Upper lobe of left lung (tissue), 6 donors: Measurements from ENCODE around the gene TRIM71. TPM values are rescaled to one million over a fixed set of nuclear protein-coding genes. Genes with fewer than 3 reads are reported as not detected.

Experiments used
- ATAC-seq, 2 donors: fragments of 200-7000 bp; cut with Tn5 transposase; one replicate each; pipeline ENCODE4 v1.9.1; 2022; ENCODE audit warnings: mild to moderate bottlenecking in 2 of 2, moderate library complexity in 2 of 2; ENCODE audit not compliant: low FRiP score in 2 of 2
- DNase-seq, 2 donors: peaks; one replicate each; pipeline ENCODE4 v3.0.0-alpha.2; 2019 to 2020
- H3K27ac ChIP-seq, 4 donors: fragments of 200-600 bp; sonication (generic); one replicate each; pipeline ENCODE4 v1.5.1; 2016 to 2019
- H3K27me3 ChIP-seq, 4 donors: fragments of 200-600 bp; sonication (generic); one replicate each; pipeline ENCODE4 v1.5.1; 2017 to 2019
- H3K36me3 ChIP-seq, 4 donors: fragments of 200-600 bp; sonication (generic); one replicate each; pipeline ENCODE4 v1.5.1; 2016 to 2019
- H3K4me1 ChIP-seq, 4 donors: fragments of 200-600 bp; sonication (generic); one replicate each; pipeline ENCODE4 v1.5.1; 2018 to 2019
- H3K4me3 ChIP-seq, 4 donors: fragments of 200-600 bp; sonication (generic); one replicate each; pipeline ENCODE4 v1.5.1; 2017 to 2019; ENCODE audit warnings: mild to moderate bottlenecking in 2 of 4, moderate library complexity in 1 of 4
- H3K9me3 ChIP-seq, 4 donors: fragments of 200-600 bp; sonication (generic); one replicate each; pipeline ENCODE4 v1.5.1; 2018 to 2019
- CTCF ChIP-seq, 6 experiments: fragments of 450-650 bp in 4 of 6; fragments of 200-600 bp in 2 of 6; sonication (generic) in 2 of 6; IDR thresholded peaks; one replicate each; pipeline ENCODE4 v1.5.1; 2016 to 2019; ENCODE audit warnings: antibody characterized with exemption in 6 of 6
- EP300 ChIP-seq, 4 donors: sonication (generic); formaldehyde crosslinking; IDR thresholded peaks; one replicate each; pipeline ENCODE4 v1.5.1; 2017; ENCODE audit warnings: antibody characterized with exemption in 4 of 4, control low read depth in 2 of 4
- POLR2A ChIP-seq, 4 donors: fragments of 450-650 bp; IDR thresholded peaks; one replicate each; pipeline ENCODE4 v1.5.1; 2016 to 2017; ENCODE audit warnings: antibody characterized with exemption in 4 of 4, mild to moderate bottlenecking in 2 of 4
- POLR2AphosphoS5 ChIP-seq, 2 donors: sonication (generic); formaldehyde crosslinking; IDR thresholded peaks; one replicate each; pipeline ENCODE4 v1.5.1; 2017; ENCODE audit warnings: antibody characterized with exemption in 2 of 2
- WGBS, 2 donors: methylation state at CpG; one replicate each; pipeline ENCODE4 v1.1.5; 2017 to 2018; 5-methylcytosine and 5-hydroxymethylcytosine counted together
- total RNA-seq, 6 donors: library from RNA; depleted of rRNA in 4 of 6; stranded (reverse); fragments of >200 nt in 4 of 6; gene quantifications; one replicate each; pipeline versions ENCODE4 v1.1.0 to v1.2.1, GENCODE V29; 2016 to 2021
- donor health status: DM: no; HTN: no; CAD: no; lungs with moderate emphysema.
- donor health status: DM: no; HTN: yes; CAD: no; lungs with severe emphysema.

The TRIM71 gene
- total RNA-seq, 6 donors from 2014 or later: 2.2 to 7.3 (median 3.8) TPM

GRCh38 chr3:32877598-32877997 lies 59.8 kb downstream of the TRIM71 start:
- DNase-seq (no peak), ATAC-seq (no peak)
- Histone ChIP-seq H3K9me3 (no peaks in the 10 kb centered on the region), H3K4me1 (peaks cover 10 to 14% (median 13%) of the 10 kb centered on the region in 4 donors), H3K4me3 (no peak overlapping the region), H3K27me3 (no peaks in the 10 kb centered on the region), H3K36me3 (no peaks in the 10 kb centered on the region), H3K27ac (no peak overlapping the region)
- TF ChIP-seq CTCF (IDR thresholded peaks at IDR 0.05) (no peak), EP300 (IDR thresholded peaks at IDR 0.05) (no peak), POLR2A (IDR thresholded peaks at IDR 0.05) (no peak)
- 89 to 91% methylated on average over 2 of the region's 2 CpGs for WGBS, 2 donors

- no peak overlapping the region for H3K4me3 ChIP-seq
- H3K36me3 ChIP-seq: no peaks in the 10 kb centered on the region
- H3K27ac ChIP-seq: no peak overlapping the region
- no peak for DNase-seq
- peaks cover 0 to under 1% (median 0%) of the 10 kb centered on the region in 4 donors for H3K4me1 ChIP-seq
- H3K9me3 ChIP-seq: no peaks in the 10 kb centered on the region
- H3K27me3 ChIP-seq: no peaks in the 10 kb centered on the region
- no peak for TF ChIP-seq CTCF (IDR thresholded peaks at IDR 0.05)
- TF ChIP-seq POLR2A (IDR thresholded peaks at IDR 0.05): no peak
- TF ChIP-seq POLR2AphosphoS5 (IDR thresholded peaks at IDR 0.05): no peak
- TF ChIP-seq EP300 (IDR thresholded peaks at IDR 0.05): no peak
- ATAC-seq: no peak
- WGBS, 2 donors: 100% methylated on average over 1 of the region's 1 CpG
Measured at GRCh38 chr3:32880225-32880624, 62.4 kb downstream of the TRIM71 start.

GRCh38 chr3:32881624-32882023 lies 63.8 kb downstream of the TRIM71 start:
- H3K4me3 ChIP-seq: no peak overlapping the region
- peaks cover 0 to 13% (median 4%) of the 10 kb centered on the region in 4 donors for H3K4me1 ChIP-seq
- WGBS, 2 donors: 93 to 97% methylated on average over 2 of the region's 2 CpGs

GRCh38 chr3:32882189-32882588 lies 64.4 kb downstream of the TRIM71 start:
- H3K4me3 ChIP-seq: no peak overlapping the region
- WGBS, 2 donors: 77 to 95% methylated on average over 1 of the region's 1 CpG

More at GRCh38 chr3:32881624-32882023, 63.8 kb downstream of the TRIM71 start:
- H3K27me3 ChIP-seq: no peaks in the 10 kb centered on the region
- no peak overlapping the region for H3K27ac ChIP-seq
- H3K9me3 ChIP-seq: no peaks in the 10 kb centered on the region
- TF ChIP-seq EP300 (IDR thresholded peaks at IDR 0.05) (no peak), CTCF (IDR thresholded peaks at IDR 0.05) (no peak), POLR2A (IDR thresholded peaks at IDR 0.05) (no peak), POLR2AphosphoS5 (IDR thresholded peaks at IDR 0.05) (no peak)
- DNase-seq (no peak), ATAC-seq (no peak)
- H3K36me3 ChIP-seq: no peaks in the 10 kb centered on the region

More at GRCh38 chr3:32882189-32882588, 64.4 kb downstream of the TRIM71 start:
- no peak for ATAC-seq
- Histone ChIP-seq H3K36me3 (no peaks in the 10 kb centered on the region), H3K4me1 (peaks cover 0 to 13% (median 4%) of the 10 kb centered on the region in 4 donors), H3K27ac (no peak overlapping the region), H3K27me3 (no peaks in the 10 kb centered on the region), H3K9me3 (no peaks in the 10 kb centered on the region)
- TF ChIP-seq POLR2A (IDR thresholded peaks at IDR 0.05): no peak
- TF ChIP-seq CTCF (IDR thresholded peaks at IDR 0.05): no peak
- no peak for TF ChIP-seq POLR2AphosphoS5 (IDR thresholded peaks at IDR 0.05)
- no peak for TF ChIP-seq EP300 (IDR thresholded peaks at IDR 0.05)
- DNase-seq: no peak
